ENCODE results near the gene TOP3A.

DNA sequence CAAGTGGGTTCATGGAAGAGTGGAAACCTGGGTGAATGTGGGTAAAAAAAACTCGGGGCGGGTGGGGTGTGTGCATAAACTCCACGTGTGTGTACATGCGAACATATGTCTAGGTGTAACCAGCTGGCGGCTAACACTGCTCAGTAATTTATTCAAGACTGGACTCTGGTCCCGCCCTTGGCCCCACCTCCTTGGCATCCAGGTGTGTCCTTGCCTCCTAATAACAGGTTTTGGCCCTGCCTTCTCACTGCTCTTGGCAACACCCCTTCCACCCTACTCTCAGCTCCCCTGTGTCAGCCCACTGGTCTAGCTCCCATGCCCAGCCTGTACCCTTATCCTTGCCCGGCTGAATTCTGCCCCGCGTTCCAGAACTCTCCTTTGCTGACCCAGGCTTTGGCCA, 64.5 kb downstream of the TOP3A start:
- TF ChIP-seq, protein P1, sequence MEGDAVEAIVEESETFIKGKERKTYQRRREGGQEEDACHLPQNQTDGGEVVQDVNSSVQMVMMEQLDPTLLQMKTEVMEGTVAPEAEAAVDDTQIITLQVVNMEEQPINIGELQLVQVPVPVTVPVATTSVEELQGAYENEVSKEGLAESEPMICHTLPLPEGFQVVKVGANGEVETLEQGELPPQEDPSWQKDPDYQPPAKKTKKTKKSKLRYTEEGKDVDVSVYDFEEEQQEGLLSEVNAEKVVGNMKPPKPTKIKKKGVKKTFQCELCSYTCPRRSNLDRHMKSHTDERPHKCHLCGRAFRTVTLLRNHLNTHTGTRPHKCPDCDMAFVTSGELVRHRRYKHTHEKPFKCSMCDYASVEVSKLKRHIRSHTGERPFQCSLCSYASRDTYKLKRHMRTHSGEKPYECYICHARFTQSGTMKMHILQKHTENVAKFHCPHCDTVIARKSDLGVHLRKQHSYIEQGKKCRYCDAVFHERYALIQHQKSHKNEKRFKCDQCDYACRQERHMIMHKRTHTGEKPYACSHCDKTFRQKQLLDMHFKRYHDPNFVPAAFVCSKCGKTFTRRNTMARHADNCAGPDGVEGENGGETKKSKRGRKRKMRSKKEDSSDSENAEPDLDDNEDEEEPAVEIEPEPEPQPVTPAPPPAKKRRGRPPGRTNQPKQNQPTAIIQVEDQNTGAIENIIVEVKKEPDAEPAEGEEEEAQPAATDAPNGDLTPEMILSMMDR (IDR thresholded peaks at IDR 0.05): no peak
- no peak for TF ChIP-seq POLR2A (IDR thresholded peaks at IDR 0.05; ENCODE audit: low read depth)
